GM18526 (cell line): ENCODE measurements around the gene BCL2L13.

ENCODE experiments used
- POLR2A ChIP-seq: IDR thresholded peaks from 3 replicates; pipeline ENCODE4 v1.6.1; 2011; ENCODE audit not compliant: insufficient read length; ENCODE audit errors: extremely low read depth

BCL2L13 gene

DNA sequence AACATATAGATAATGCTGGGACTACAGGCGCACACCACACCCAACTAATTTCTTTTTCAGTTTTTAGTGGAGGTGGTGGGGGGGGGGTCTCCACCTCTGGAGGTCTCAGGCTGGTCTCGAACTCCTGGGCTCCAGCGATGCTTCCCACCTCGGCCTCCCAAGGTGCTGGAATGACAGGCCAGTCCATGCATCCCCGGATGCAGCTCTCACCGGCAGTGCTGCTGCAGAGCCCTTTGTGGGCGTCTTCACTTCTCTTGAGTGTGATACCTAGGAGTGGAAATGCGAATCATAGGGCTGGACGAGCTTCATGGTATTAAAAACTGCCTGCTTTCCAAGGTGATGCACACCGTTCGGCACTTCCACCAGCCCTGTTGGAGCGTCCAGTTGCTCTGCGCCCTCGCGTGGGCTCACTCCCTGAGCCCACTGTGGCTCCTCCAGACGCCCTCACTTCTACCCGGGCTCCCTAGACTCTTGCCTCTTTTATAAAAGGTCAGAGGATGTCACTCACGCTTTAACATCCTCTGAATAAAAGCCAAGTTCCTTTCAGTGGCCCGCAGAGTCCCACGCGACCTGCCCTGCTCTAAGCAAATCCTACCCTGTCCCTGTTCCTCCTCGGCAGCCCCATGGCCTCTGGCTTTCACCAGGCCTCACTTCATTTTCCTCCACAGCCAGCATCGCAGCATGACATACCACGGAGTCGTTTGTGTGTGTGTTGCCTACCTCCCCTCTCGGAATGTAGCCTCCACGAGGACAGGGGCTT, 136.5 kb downstream of the BCL2L13 start:
- no peak for TF ChIP-seq POLR2A

DNA sequence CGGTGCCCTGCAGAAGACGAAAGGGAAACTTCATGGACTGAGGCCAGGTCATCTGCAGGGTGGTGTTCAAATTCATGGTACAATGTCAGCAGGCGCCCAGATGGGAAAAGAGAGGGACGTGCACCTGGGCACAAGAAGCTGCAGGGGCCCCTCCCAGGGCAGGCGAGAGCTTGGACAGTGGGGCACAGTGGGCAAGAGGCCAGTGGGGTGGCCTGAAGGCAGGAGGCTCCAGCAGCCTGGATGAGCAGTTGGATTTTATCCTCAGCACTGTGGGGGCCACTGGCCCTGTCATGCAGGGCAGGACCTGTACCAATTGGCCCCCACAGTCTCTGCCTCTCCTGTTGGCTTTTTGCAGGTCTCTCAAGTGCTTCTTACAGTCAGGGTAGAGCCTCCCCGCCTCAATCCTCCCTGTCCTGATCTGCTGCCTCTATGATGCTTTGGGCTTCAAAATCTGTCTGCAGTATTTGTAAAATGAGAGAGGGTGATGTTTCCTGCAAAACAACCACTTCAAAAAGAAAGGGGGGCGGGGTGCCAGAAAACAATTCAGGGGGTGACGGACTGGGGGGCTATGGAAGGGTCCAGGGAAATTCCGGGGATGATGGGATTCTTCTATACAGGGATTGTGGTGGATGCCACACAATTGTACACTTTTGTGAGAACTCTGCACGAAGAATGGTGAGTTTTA, 137.4 kb downstream of the BCL2L13 start:
- no peak for TF ChIP-seq POLR2A

DNA sequence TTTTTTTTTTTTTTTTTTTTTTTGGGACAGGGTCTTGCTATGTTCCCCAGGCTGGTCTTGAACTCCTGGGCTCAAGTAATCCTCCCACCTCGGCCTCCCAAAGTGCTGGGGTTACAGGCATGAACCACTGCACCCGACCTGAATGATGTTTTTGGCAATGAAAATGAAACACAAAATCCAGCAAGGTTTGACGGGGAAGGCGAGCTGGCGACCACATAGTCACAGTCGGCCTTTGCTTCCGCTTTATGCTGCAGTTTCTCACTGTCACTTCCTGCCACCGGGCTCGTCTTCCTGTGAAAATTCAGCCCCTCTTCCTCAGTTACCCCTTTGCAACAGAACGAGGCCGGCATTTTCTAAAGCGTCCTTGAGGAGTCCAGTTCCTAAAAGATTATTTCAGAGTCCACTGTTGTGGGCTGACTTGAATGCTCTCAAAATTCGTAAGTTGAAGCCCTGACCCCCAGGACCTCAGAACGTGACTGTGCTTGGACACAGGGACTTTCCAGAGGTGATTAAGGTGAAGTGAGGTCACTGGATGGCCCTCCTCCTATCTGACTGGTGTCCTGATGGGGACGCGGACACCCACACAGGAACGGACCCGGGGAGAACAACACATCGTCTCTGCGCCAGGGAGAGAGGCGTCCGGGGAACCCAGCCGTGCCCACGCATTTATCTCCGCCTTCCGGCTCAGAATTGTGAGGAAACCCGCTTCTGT, 138.6 kb downstream of the BCL2L13 start:
- peak; percentile 67 for TF ChIP-seq POLR2A

GRCh38 chr22:17777717-17778044, 139.1 kb downstream of the BCL2L13 start:
- TF ChIP-seq POLR2A = no peak

DNA sequence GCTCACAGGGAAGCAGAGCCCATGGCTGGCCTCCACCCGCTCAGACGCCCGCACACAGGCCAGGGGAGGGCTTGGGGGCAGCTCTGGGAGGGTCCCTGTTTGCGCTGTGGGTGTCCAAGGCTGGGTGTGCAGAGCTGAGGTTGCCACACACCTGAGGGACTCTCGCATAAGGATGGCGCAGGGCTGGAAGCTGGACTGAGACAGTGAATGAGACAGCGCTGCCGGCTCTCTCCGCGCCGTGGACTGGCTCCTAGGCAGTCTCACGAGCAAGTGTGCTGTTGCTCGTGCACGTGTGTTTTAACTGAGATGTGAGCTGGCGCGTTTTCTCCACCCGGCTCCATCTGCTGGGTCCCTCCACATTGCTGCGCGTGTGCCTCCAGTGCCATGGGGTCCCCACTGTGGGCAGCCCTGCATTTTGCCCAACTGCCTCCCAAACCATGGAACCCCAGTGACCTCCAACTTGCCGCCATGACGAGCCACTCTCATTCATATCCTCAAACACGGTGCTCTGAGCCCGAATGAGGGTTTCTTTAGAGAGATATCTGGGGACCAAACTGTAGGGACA, 139.9 kb downstream of the BCL2L13 start:
- no peak for TF ChIP-seq POLR2A

- TF ChIP-seq POLR2A = peak; percentile 55
These were observed 140.9 kb downstream of the BCL2L13 start for GRCh38 chr22:17779286-17780115.

DNA sequence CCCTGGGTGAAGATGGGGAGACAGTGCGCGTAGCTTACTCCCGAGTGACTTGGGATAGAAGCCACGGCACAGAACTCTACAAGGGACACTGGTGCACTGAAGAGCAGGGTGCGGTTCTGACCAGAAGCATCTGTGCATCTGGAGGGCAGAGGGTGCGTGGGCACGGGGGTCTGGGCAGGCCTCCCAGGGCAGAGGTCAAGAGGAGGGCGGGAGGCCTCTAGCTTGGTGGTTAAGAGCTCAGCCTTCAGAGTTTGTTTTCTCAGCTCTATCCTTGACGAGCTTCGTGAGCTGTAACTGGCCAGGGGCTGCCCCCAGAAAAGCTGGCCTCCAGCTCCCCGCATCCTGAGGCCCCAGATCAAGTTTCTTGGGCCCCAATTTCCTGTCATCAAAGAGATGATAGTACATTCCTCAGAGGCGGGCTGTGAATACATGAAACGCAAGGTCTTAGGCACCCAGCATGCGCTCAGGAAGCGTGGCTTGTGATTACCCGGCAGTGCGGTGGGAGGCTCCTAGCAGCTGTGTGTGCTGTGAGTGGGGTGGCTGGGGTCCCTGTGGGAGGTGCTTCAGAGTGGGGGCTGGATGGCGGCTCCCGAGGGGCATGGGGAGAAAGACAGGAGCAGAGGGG, 141.7 kb downstream of the BCL2L13 start:
- TF ChIP-seq POLR2A = no peak
